HepG2 (cell line): ENCODE measurements around the gene PRCD. TPM values are rescaled to one million over a fixed set of nuclear protein-coding genes. Genes with fewer than 3 reads are reported as not detected.

Experiments used
- ATAC-seq: fragments of 200-7000 bp; cut with Tn5 transposase; 3 replicates; pipeline ENCODE4 v1.9.1; 2020; ENCODE audit warnings: mild to moderate bottlenecking, moderate library complexity
- BruUV-seq: library from RNA; stranded (reverse); fragments of 400-500 nt; replicated peaks from 2 replicates; lab custom pipeline; 2021; lab: Mats Ljungman, UMichigan
- CTCF ChIA-PET: fragments of 300-600 bp; formaldehyde crosslinking; extraction: SDS; loops from one replicate; lab custom pipeline; 2021; ENCODE audit warnings: low total read pairs, inconsistent platforms, low intra/inter-chr PET ratio; lab: Yijun Ruan, JAX
- POLR2A ChIA-PET: fragments of 350-600 bp; sonication (Branson Sonifier 250); formaldehyde crosslinking; loops from one replicate; lab custom pipeline; 2020; ENCODE audit warnings: antibody characterized with exemption, inconsistent platforms; lab: Yijun Ruan, JAX
- DNase-seq: peaks from one replicate; pipeline ENCODE4 v3.0.0-alpha.2; 2015; ENCODE audit warnings: low spot score
- FAIRE-seq: peaks from 3 replicates; lab custom pipeline; 2011; peaks lifted over from hg19 to GRCh38; lab: Jason Lieb, UNC
- H2AFZ ChIP-seq: one replicate; pipeline ENCODE4 v1.6.1; 2011; ENCODE audit warnings: low read length, inconsistent platforms
- H3K27ac ChIP-seq: fragments of 300-600 bp; 3 replicates; pipeline ENCODE4 v1.8.0; 2011; ENCODE audit warnings: mixed run types, mild to moderate bottlenecking, mixed read lengths, low read length, inconsistent platforms; ENCODE audit not compliant: insufficient read depth; ENCODE audit errors: extremely low read length
- H3K27me3 ChIP-seq, 2 experiments: fragments of 200-600 bp in 1 of 2; 2 replicates in 1 of 2; 3 replicates in 1 of 2; pipeline versions ENCODE4 v1.6.0 to v1.8.0; 2011; ENCODE audit warnings: low read length in 2 of 2, mild to moderate bottlenecking in 2 of 2, moderate library complexity in 2 of 2, inconsistent platforms in 1 of 2; ENCODE audit not compliant: insufficient read depth in 2 of 2, control insufficient read depth in 1 of 2
- H3K36me3 ChIP-seq, 2 experiments: fragments of 200-600 bp in 1 of 2; replicated peaks in 1 of 2; 2 replicates in 1 of 2; 3 replicates in 1 of 2; pipeline versions ENCODE4 v1.5.1 to v1.8.0; 2011; ENCODE audit warnings: low read length in 2 of 2, inconsistent platforms in 1 of 2; ENCODE audit not compliant: insufficient read depth in 2 of 2, control insufficient read depth in 1 of 2
- H3K4me1 ChIP-seq: 2 replicates; pipeline ENCODE4 v1.5.1; 2012; ENCODE audit warnings: low read length, inconsistent platforms; ENCODE audit not compliant: insufficient read depth
- H3K4me2 ChIP-seq: 2 replicates; pipeline ENCODE4 v1.6.0; 2011; ENCODE audit warnings: low read depth, low read length, inconsistent platforms
- H3K4me3 ChIP-seq, 3 experiments: fragments of 200-600 bp in 1 of 3; sonication (generic), shearing (Covaris generic) in 1 of 3; replicated peaks in 1 of 3; 2 replicates each; pipeline ENCODE4 v1.5.1; 2011 to 2016; ENCODE audit warnings: low read length in 3 of 3, inconsistent platforms in 2 of 3, low read depth in 2 of 3, mild to moderate bottlenecking in 2 of 3, control low read depth in 1 of 3, mixed read lengths in 1 of 3; ENCODE audit not compliant: insufficient read depth in 1 of 3
- H3K79me2 ChIP-seq: one replicate; pipeline ENCODE4 v1.6.1; 2011; ENCODE audit warnings: low read length, inconsistent platforms; ENCODE audit not compliant: insufficient read depth
- H3K9ac ChIP-seq: 2 replicates; pipeline ENCODE4 v1.6.0; 2011; ENCODE audit warnings: mild to moderate bottlenecking, low read depth, low read length, inconsistent platforms; ENCODE audit not compliant: insufficient read depth
- H3K9me3 ChIP-seq: 2 replicates; pipeline ENCODE4 v1.5.1; 2012; ENCODE audit warnings: mild to moderate bottlenecking, low read length
- H4K20me1 ChIP-seq: 2 replicates; pipeline ENCODE4 v1.6.0; 2011; ENCODE audit warnings: inconsistent platforms, mild to moderate bottlenecking, low read length, moderate library complexity; ENCODE audit not compliant: insufficient read depth
- BRF2 ChIP-seq: sonication (generic); formaldehyde crosslinking; IDR thresholded peaks from 2 replicates; pipeline ENCODE4 v1.8.1; 2022; ENCODE audit warnings: mild to moderate bottlenecking, missing genetic modification reagents
- ELF3 ChIP-seq: IDR thresholded peaks from 2 replicates; pipeline ENCODE4 v1.6.1; 2016; ENCODE audit warnings: missing genetic modification reagents, missing compliant biosample characterization
- HNRNPL ChIP-seq: fragments of 200-400 bp; formaldehyde crosslinking; IDR thresholded peaks from 2 replicates; pipeline ENCODE4 v1.6.1; 2017; ENCODE audit warnings: mild to moderate bottlenecking, low read depth, low read length
- IKZF5 ChIP-seq: IDR thresholded peaks from 2 replicates; pipeline ENCODE4 v1.6.1; 2018; ENCODE audit warnings: missing genetic modification reagents, mild to moderate bottlenecking, missing compliant biosample characterization
- JARID2 ChIP-seq: sonication (generic); formaldehyde crosslinking; IDR thresholded peaks from 2 replicates; pipeline ENCODE4 v1.8.1; 2023; ENCODE audit warnings: missing genetic modification reagents, inconsistent platforms; ENCODE audit not compliant: insufficient replicate concordance
- KDM4B ChIP-seq: sonication (generic); formaldehyde crosslinking; IDR thresholded peaks from 2 replicates; pipeline ENCODE4 v1.4.0; 2020; ENCODE audit warnings: missing genetic modification reagents
- NFE2L2 ChIP-seq: fragments of 150-350 bp; IDR thresholded peaks from 2 replicates; pipeline ENCODE4 v1.6.1; 2014; ENCODE audit warnings: low read length
- NR2C2 ChIP-seq: sonication (generic); formaldehyde crosslinking; IDR thresholded peaks from 2 replicates; pipeline ENCODE4 v1.4.0; 2020; ENCODE audit warnings: missing genetic modification reagents, mild to moderate bottlenecking, moderate library complexity, borderline replicate concordance
- POLR2G ChIP-seq: fragments of 200-400 bp; formaldehyde crosslinking; IDR thresholded peaks from 2 replicates; pipeline ENCODE4 v1.6.1; 2018; ENCODE audit warnings: mild to moderate bottlenecking, low read depth, low read length, moderate library complexity
- SIX4 ChIP-seq: sonication (generic); formaldehyde crosslinking; IDR thresholded peaks from 2 replicates; pipeline ENCODE4 v1.4.0; 2020; ENCODE audit warnings: missing genetic modification reagents
- SMAD9 ChIP-seq: sonication (generic); formaldehyde crosslinking; IDR thresholded peaks from 2 replicates; pipeline ENCODE4 v1.5.1; 2020; ENCODE audit warnings: mild to moderate bottlenecking, missing genetic modification reagents
- SNAI1 ChIP-seq: sonication (generic); formaldehyde crosslinking; IDR thresholded peaks from 2 replicates; pipeline ENCODE4 v1.5.0; 2020; ENCODE audit warnings: mild to moderate bottlenecking, missing genetic modification reagents, borderline replicate concordance
- SP1 ChIP-seq, 2 experiments: fragments of 450-650 bp in 1 of 2; sonication (generic) in 1 of 2; formaldehyde crosslinking in 1 of 2; IDR thresholded peaks; 2 replicates each; pipeline versions ENCODE4 v1.4.0 to v1.6.1; 2016 to 2020; ENCODE audit warnings: missing genetic modification reagents in 1 of 2
- SSRP1 ChIP-seq: IDR thresholded peaks from 2 replicates; pipeline ENCODE4 v1.6.1; 2016; ENCODE audit warnings: control low read depth
- TGIF2 ChIP-seq: IDR thresholded peaks from 2 replicates; pipeline ENCODE4 v1.6.1; 2016; ENCODE audit warnings: control low read depth, missing compliant biosample characterization
- ZFP37 ChIP-seq: sonication (generic); formaldehyde crosslinking; IDR thresholded peaks from 2 replicates; pipeline ENCODE4 v1.4.0; 2020; ENCODE audit warnings: missing genetic modification reagents, borderline replicate concordance
- ZNF251 ChIP-seq: sonication (generic); formaldehyde crosslinking; IDR thresholded peaks from 2 replicates; pipeline ENCODE4 v1.9.0; 2021; ENCODE audit warnings: mild to moderate bottlenecking, missing genetic modification reagents
- ZNF292 ChIP-seq: sonication (generic); formaldehyde crosslinking; IDR thresholded peaks from 2 replicates; pipeline ENCODE4 v1.8.1; 2022; ENCODE audit warnings: mild to moderate bottlenecking, low read depth, missing genetic modification reagents, borderline replicate concordance
- ZNF572 ChIP-seq: sonication (generic); formaldehyde crosslinking; IDR thresholded peaks from 2 replicates; pipeline ENCODE4 v1.5.1; 2020; ENCODE audit warnings: mild to moderate bottlenecking, missing genetic modification reagents
- ZNF576 ChIP-seq: sonication (generic); formaldehyde crosslinking; IDR thresholded peaks from 2 replicates; pipeline ENCODE4 v1.4.0; 2020; ENCODE audit warnings: mild to moderate bottlenecking, missing genetic modification reagents
- ZNF598 ChIP-seq: sonication (generic); formaldehyde crosslinking; IDR thresholded peaks from 2 replicates; pipeline ENCODE4 v1.5.1; 2020; ENCODE audit warnings: mild to moderate bottlenecking, missing genetic modification reagents, borderline replicate concordance
- ZNF605 ChIP-seq: sonication (generic); formaldehyde crosslinking; IDR thresholded peaks from 2 replicates; pipeline ENCODE4 v1.8.0; 2022; ENCODE audit warnings: mild to moderate bottlenecking, missing genetic modification reagents
- ZNF720 ChIP-seq: sonication (generic); formaldehyde crosslinking; IDR thresholded peaks from 2 replicates; pipeline ENCODE4 v1.4.0; 2020; ENCODE audit warnings: missing genetic modification reagents
- WGBS: methylation state at CpG from one replicate; pipeline ENCODE4 v1.1.6; 2017; ENCODE audit warnings: low lambda C conversion rate; 5-methylcytosine and 5-hydroxymethylcytosine counted together
- in situ Hi-C: cut with HindIII; loops from 2 replicates; pipeline ENCODE4 v1.10.0; 2017; ENCODE audit warnings: low pct_unique_long_range_greater_than_20kb; ENCODE audit not compliant: extremely low pct_ligation_motif_present
- intact Hi-C: fragments of 100-400 bp; cut with micrococcal nuclease; formaldehyde crosslinking; loops from one replicate; pipeline ENCODE4 v1.10.0; 2022; ENCODE audit not compliant: unreplicated experiment
- polyA plus RNA-seq, 8 experiments: library from polyadenylated mRNA; depleted of rRNA in 3 of 8; stranded (reverse) in 7 of 8; unstranded in 1 of 8; fragments of >200 nt; fragmentation: Illumina TruSeq in 4 of 8; extraction: Trizol in 4 of 8; gene quantifications; 2 replicates each; pipeline versions ENCODE4 v1.2.1 to v1.2.3, GENCODE V29; 2011 to 2016; ENCODE audit warnings: low read depth in 4 of 8, missing spikeins in 1 of 8, mixed read lengths in 1 of 8; ENCODE audit not compliant: insufficient read depth in 1 of 8
- total RNA-seq, 5 experiments: library from RNA; depleted of rRNA; stranded (reverse); fragments of >200 nt; fragmentation: Illumina TruSeq; extraction: Trizol; gene quantifications; 2 replicates each; pipeline ENCODE4 v1.2.3, GENCODE V29; 2016; ENCODE audit warnings: low read depth in 1 of 5

The PRCD gene
- total and polyA plus RNA-seq, 2 of the 13 experiments (the other 11 are each of a cell fraction or from before 2014, with no cell fraction given), result 0.51 TPM; not detected in 1

GRCh38 chr17:76570457-76570856 is 30.6 kb downstream of the PRCD start:
- H3K36me3 ChIP-seq, result peaks cover 0 to 8% of the 10 kb centered on the region in 2 experiments; a peak in 2 of 5 replicates
- no TSS peak for BruUV-seq
- no peaks in the 10 kb centered on the region for H3K9me3 ChIP-seq
- H3K27ac ChIP-seq, result no peak overlapping the region
- H4K20me1 ChIP-seq, result peaks cover 20% of the 10 kb centered on the region
- H3K79me2 ChIP-seq, result no peaks in the 10 kb centered on the region
- WGBS, result 7% methylated on average over 6 of the region's 7 CpGs
- intact Hi-C loops, result loop anchor here (2.0 kb wide), 1 partner anchor 16 kb away; no protein-coding TSS in a partner anchor
- no peak overlapping the region for H3K9ac ChIP-seq
- no peak for FAIRE-seq
- peak overlapping the region in 1 of 3 experiments; percentile 54; a peak in 1 of 6 replicates for H3K4me3 ChIP-seq
- H3K4me1 ChIP-seq, result peaks cover 79% of the 10 kb centered on the region
- no peak overlapping the region for H2AFZ ChIP-seq
- peak overlapping the region; percentile 81 for H3K4me2 ChIP-seq
- no peak for DNase-seq
- ChIA-PET POLR2A (interaction anchor here (0.8 to 6.8 kb wide), 12 partner anchors 12 to 101 kb away, joined by 3 to 129 read pairs (median 4); partner anchors contain the start of gene ST6GALNAC2), CTCF (interaction anchor here (2.5 kb wide), 1 partner anchor 53 kb away, joined by 10 read pairs; no protein-coding TSS in a partner anchor)
- H3K27me3 ChIP-seq, result no peaks in the 10 kb centered on the region
- in situ Hi-C loops, result no loop called here
- peak; percentile 2 for ATAC-seq
- TF ChIP-seq ZNF292 (CRISPR knock-in tag) (no peak), NR2C2 (no peak), SP1 (IDR thresholded peaks at IDR 0.05) (no peak), SP1 (CRISPR knock-in tag; IDR thresholded peaks at IDR 0.05) (no peak), ZNF598 (CRISPR knock-in tag) (peak; percentile 3; the same call in 1 of the 2 replicates), NFE2L2 (no peak), TGIF2 (CRISPR knock-in tag) (no peak), JARID2 (CRISPR knock-in tag) (no peak), POLR2G (no peak), HNRNPL (no peak), ZNF605 (CRISPR knock-in tag) (no peak), SMAD9 (CRISPR knock-in tag) (no peak), ELF3 (no peak), ZFP37 (CRISPR knock-in tag) (no peak), ZNF720 (CRISPR knock-in tag) (no peak), ZNF576 (CRISPR knock-in tag) (no peak), SIX4 (no peak), SNAI1 (CRISPR knock-in tag) (no peak), SSRP1 (CRISPR knock-in tag) (0 out of 2 replicates have a peak, but pooled peaks have one; percentile 12), IKZF5 (CRISPR knock-in tag) (no peak), ZNF572 (0 out of 2 replicates have a peak, but pooled peaks have one; percentile 58), BRF2 (no peak), KDM4B (CRISPR knock-in tag) (no peak), ZNF251 (CRISPR knock-in tag) (0 out of 2 replicates have a peak, but pooled peaks have one; percentile 63)
